Measurements from ENCODE around the gene PRSS56. TPM values are rescaled to one million over a fixed set of nuclear protein-coding genes. Genes with fewer than 3 reads are reported as not detected.

PRSS56 gene
- not detected in 2 replicates for total RNA-seq (ENCODE audit: low replicate concordance)

DNA sequence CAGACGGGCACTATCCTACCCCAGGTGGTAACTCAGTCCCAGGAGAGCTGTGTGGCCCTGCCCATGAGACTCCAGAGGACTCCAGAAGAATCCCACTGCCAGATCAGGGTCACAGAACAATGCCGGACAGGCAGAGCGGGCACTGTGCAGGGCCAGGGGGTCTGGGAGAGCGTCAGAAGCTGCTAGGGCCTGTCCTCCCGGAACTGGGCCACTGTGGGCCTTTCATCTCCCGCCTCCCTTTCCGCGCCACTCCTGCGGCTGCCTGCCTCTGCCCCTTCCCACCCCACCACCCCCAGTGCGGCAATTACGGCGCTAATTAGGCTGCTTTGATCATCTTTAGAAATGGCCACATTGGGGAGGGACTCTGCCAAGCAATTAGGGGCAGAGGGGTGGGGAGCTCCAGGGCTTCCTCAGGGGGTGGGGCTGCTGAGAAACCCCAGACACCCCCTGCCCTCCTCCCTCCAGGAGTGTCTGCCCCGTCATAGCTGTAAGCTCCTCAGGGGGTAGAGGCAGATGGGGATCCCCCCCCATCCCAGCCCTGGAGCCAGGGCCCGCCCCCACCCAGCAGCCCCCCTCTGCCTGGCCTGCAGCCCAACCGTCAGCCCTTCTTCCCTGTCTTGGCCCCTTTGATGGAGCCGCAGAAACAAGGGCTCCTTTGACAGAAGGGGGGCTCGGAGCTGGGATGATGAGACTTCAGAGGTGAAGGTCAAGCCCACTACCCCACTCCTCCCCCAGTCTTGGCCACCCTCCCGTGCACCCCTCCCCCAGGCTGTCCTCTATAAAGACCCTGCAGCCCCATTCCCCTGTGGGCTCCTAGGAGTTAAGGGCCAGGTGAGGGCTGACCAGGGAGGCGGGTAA lies at the start of gene PRSS56:
Gene PRSS56, plus strand, starts transcription at position 808 of the 858 bp plus-strand sequence. CDS start 211 bp downstream, outside the sequence.
- peaks cover 60% of the 10 kb centered on the region for H3K27me3 ChIP-seq
- Mint-ChIP-seq H3K36me3 (no peaks in the 10 kb centered on the region), H3K27me3 (ENCODE audit: insufficient read depth, low read depth) (peaks cover 39% of the 10 kb centered on the region), H3K4me3 (peak within 1 kb of the TSS; percentile 30), H3K27ac (no peak within 1 kb of the TSS), H3K4me1 (peaks cover 16% of the 10 kb centered on the region), H3K9me3 (no peaks in the 10 kb centered on the region)
- peaks cover 7% of the 10 kb centered on the region for H3K4me1 ChIP-seq
- TF ChIP-seq EZH2 (IDR thresholded peaks at IDR 0.05) = no peak
- no peak for TF ChIP-seq EZH2phosphoT487 (IDR thresholded peaks at IDR 0.05)
- TF ChIP-seq, protein P1, sequence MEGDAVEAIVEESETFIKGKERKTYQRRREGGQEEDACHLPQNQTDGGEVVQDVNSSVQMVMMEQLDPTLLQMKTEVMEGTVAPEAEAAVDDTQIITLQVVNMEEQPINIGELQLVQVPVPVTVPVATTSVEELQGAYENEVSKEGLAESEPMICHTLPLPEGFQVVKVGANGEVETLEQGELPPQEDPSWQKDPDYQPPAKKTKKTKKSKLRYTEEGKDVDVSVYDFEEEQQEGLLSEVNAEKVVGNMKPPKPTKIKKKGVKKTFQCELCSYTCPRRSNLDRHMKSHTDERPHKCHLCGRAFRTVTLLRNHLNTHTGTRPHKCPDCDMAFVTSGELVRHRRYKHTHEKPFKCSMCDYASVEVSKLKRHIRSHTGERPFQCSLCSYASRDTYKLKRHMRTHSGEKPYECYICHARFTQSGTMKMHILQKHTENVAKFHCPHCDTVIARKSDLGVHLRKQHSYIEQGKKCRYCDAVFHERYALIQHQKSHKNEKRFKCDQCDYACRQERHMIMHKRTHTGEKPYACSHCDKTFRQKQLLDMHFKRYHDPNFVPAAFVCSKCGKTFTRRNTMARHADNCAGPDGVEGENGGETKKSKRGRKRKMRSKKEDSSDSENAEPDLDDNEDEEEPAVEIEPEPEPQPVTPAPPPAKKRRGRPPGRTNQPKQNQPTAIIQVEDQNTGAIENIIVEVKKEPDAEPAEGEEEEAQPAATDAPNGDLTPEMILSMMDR (IDR thresholded peaks at IDR 0.05) = no peak
- no peak for DNase-seq (ENCODE audit: low spot score)
- no peak within 1 kb of the TSS for H3K9ac ChIP-seq
- no peak within 1 kb of the TSS for H3K4me3 ChIP-seq
- H3K9me3 ChIP-seq (ENCODE audit: low read depth) = no peaks in the 10 kb centered on the region
- no peaks in the 10 kb centered on the region for H3F3A ChIP-seq (ENCODE audit: low read depth)
- peaks cover 19% of the 10 kb centered on the region for H4K20me1 ChIP-seq (ENCODE audit: low read depth)
- H3K4me2 ChIP-seq = no peak within 1 kb of the TSS
- H3K36me3 ChIP-seq = no peaks in the 10 kb centered on the region
- no peak within 1 kb of the TSS for H2AFZ ChIP-seq (replicated peaks)
- no peaks in the 10 kb centered on the region for H3K79me2 ChIP-seq (ENCODE audit: low read depth)
- no peak within 1 kb of the TSS for H3K27ac ChIP-seq

DNA sequence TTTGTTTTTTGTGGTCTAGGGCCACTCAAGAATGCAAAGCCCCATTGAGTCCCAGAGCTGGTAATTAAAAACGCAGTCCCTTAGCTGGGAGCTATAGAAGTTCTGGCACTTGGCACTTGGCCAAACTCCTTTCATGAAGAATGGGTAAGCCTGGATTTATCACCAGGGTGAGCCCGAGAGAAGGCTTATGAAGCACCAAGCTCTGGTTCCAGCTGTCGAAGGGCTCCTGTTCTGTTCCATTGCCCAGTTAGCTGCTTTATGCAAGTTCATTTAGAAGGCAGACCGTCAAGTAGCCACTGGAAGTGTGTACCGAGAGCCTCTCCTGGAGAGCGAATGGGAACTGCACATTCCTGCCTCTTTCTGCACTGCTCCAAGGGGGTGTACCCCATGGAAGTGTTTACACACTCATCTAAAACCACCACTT lies 46.7 kb upstream of the PRSS56 start:
- H3K27me3 Mint-ChIP-seq (ENCODE audit: insufficient read depth, low read depth) = peaks cover 21% of the 10 kb centered on the region
- H4K20me1 ChIP-seq (ENCODE audit: low read depth) = no peaks in the 10 kb centered on the region

DNA sequence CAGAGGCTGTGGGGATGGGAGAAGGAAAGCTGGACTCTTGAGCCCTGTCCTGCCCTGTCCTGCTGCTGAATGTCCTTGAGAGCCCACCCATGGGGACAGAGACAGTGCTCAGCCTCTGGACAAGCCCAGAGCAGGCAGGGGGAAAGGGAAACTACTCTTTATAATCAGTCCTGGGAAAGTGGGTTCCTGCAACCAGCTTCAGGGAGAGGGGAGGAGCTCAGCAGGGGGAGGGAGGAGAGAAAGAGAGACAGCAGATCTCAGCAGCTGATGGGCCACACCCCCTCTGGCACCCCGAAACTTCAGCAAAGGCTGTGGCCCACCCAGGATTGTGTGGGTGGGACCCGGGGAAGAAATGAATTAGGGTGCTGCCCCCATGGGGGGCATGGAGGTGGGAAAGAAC lies 44.1 kb upstream of the PRSS56 start:
- H3K9me3 ChIP-seq (ENCODE audit: low read depth) = no peaks in the 10 kb centered on the region
- H3K9ac ChIP-seq = no peak overlapping the region
- Mint-ChIP-seq H3K4me1 (peaks cover 16% of the 10 kb centered on the region), H3K27ac (no peak overlapping the region), H3K36me3 (no peaks in the 10 kb centered on the region), H3K9me3 (no peaks in the 10 kb centered on the region), H3K4me3 (no peak overlapping the region), H3K27me3 (ENCODE audit: insufficient read depth, low read depth) (peaks cover 19% of the 10 kb centered on the region)
- no peak overlapping the region for H3K27ac ChIP-seq
- TF ChIP-seq EZH2phosphoT487 (IDR thresholded peaks at IDR 0.05) (no peak), EZH2 (IDR thresholded peaks at IDR 0.05) (no peak)
- TF ChIP-seq, protein P1 (IDR thresholded peaks at IDR 0.05) = no peak
- H3K79me2 ChIP-seq (ENCODE audit: low read depth) = no peaks in the 10 kb centered on the region
- no peaks in the 10 kb centered on the region for H3K36me3 ChIP-seq
- no peaks in the 10 kb centered on the region for H3K4me1 ChIP-seq
- H4K20me1 ChIP-seq (ENCODE audit: low read depth) = no peaks in the 10 kb centered on the region
- no peak for DNase-seq (ENCODE audit: low spot score)
- H2AFZ ChIP-seq (replicated peaks) = no peak overlapping the region
- H3K4me3 ChIP-seq = no peak overlapping the region
- H3F3A ChIP-seq (ENCODE audit: low read depth) = no peaks in the 10 kb centered on the region
- no peak overlapping the region for H3K4me2 ChIP-seq
- H3K27me3 ChIP-seq = peaks cover 32% of the 10 kb centered on the region

More for the DNA sequence above, 46.7 kb upstream of the PRSS56 start:
- H3K9ac ChIP-seq = no peak overlapping the region
- no peaks in the 10 kb centered on the region for H3K36me3 ChIP-seq
- H3K9me3 ChIP-seq (ENCODE audit: low read depth) = no peaks in the 10 kb centered on the region
- H3K79me2 ChIP-seq (ENCODE audit: low read depth) = no peaks in the 10 kb centered on the region
- H3K4me3 Mint-ChIP-seq = no peak overlapping the region
- no peak overlapping the region for H3K4me2 ChIP-seq
- peak overlapping the region; percentile 62 for H3K27ac Mint-ChIP-seq
- H3K4me1 ChIP-seq = no peaks in the 10 kb centered on the region
- no peak for DNase-seq (ENCODE audit: low spot score)
- H3K27me3 ChIP-seq = peaks cover 52% of the 10 kb centered on the region
- no peaks in the 10 kb centered on the region for H3K36me3 Mint-ChIP-seq
- H3F3A ChIP-seq (ENCODE audit: low read depth) = no peaks in the 10 kb centered on the region
- peaks cover 13% of the 10 kb centered on the region for H3K4me1 Mint-ChIP-seq
- H3K9me3 Mint-ChIP-seq = no peaks in the 10 kb centered on the region
- no peak overlapping the region for H3K4me3 ChIP-seq
- H3K27ac ChIP-seq = no peak overlapping the region
- TF ChIP-seq, protein P1 (IDR thresholded peaks at IDR 0.05) = no peak
- no peak for TF ChIP-seq EZH2phosphoT487 (IDR thresholded peaks at IDR 0.05)
- TF ChIP-seq EZH2 (IDR thresholded peaks at IDR 0.05) = no peak
- no peak overlapping the region for H2AFZ ChIP-seq (replicated peaks)
